Hindlimb muscle (tissue), 1 donor: Measurements from ENCODE around the gene NXN. TPM values are rescaled to one million over a fixed set of nuclear protein-coding genes. Genes with fewer than 3 reads are reported as not detected.
"Not testable (repeated sequence)": the region's sequence is repeated elsewhere in the genome, so short reads cannot be mapped to it uniquely, and the experiment has no call there.

Experiments
- DNase-seq: peaks from one replicate; pipeline ENCODE4 v3.0.0-alpha.2; 2013
- polyA plus RNA-seq: library from polyadenylated mRNA; unstranded; fragments of 120-200 nt; gene quantifications from one replicate; pipeline ENCODE4 v1.2.1, GENCODE V29; 2013; ENCODE audit not compliant: insufficient read length

The NXN gene
- polyA plus RNA-seq, 1 donor = 63.7 TPM

DNA sequence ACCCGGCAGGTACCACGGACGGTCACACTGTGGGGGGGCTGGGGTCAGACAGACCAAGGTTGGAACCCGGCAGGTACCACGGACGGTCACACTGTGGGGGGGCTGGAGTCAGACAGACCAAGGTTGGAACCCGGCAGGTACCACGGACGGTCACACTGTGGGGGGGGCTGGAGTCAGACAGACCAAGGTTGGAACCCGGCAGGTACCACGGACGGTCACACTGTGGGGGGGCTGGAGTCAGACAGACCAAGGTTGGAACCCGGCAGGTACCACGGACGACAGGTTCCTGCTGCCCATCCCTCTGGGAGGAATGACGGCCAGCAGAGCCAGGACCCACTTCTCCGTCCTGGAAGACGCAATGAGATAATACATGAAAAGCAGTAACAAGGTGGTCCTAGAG, 27.0 kb downstream of the NXN start:
- DNase-seq = not testable (repeated sequence)

DNA sequence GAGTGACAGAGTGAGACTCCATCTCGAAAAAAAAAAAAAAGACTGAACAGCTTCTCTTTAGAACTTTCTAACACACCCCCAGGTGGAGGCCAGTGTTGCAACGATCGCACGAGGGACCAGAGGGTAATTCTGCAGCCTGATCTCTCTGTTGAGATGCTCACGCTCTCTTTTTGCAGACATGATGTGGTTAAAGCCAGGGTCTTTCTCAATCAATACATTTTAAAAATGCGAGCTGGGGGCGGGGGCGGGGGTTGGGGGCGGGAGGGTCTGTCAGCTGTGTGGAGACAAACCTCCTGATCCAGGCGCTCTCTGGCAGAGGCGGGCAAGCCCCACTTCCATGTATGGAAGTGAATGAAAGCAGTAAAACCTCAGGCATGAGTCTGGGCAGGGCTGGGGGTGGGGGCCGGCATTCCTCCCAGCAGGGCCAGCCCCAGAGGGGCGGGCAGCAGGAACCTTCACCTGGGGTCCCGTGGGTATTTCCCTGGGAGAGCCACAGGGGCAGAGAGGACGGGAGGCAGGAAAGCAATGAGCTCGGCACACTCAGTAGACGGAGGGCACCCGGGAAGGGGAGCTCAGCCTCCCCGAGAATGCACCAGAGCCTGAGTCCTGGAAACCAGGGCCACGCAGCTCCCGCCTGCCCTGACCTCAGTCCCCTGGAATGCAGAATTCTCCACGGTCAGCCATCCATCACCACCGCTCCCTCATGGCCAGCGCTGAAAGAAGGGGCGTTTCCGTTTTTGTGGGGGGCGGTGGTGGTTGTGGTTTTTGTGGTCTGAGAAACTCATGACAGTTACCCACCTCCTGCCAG, 28.0 kb downstream of the NXN start:
- DNase-seq = no peak

DNA sequence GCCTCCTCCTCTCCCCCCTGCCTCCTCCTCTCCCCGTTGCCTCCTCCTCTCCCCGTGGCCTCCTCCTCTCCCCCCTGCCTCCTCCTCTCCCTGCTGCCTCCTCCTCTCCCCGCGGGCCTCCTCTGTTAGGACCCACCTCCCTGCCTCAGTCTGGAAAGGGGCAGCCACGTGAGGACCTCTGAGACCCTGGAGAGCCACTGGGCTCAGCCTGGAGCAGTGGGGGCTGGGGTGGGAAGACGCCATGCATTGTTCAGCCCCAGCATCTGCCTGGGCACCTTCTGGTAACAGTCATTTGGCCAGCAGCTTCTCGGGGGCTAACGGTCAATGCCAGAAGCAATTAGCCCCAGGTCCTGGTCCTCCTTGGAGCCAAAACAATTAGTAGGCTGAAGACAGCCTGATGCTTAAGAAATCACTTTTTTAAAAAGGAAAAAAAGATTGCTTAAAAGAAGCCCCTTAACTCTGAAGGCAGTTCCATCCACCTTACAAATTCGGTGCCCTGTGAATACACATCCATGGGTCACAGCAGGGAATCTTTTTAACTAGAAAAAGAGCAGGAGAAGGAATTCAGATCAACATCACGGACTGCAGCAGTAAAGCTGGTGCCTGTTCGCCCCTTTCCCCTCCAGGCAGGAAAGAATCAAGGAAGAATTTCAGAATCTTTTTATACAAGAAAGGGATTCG, 29.8 kb downstream of the NXN start:
- no peak for DNase-seq

DNA sequence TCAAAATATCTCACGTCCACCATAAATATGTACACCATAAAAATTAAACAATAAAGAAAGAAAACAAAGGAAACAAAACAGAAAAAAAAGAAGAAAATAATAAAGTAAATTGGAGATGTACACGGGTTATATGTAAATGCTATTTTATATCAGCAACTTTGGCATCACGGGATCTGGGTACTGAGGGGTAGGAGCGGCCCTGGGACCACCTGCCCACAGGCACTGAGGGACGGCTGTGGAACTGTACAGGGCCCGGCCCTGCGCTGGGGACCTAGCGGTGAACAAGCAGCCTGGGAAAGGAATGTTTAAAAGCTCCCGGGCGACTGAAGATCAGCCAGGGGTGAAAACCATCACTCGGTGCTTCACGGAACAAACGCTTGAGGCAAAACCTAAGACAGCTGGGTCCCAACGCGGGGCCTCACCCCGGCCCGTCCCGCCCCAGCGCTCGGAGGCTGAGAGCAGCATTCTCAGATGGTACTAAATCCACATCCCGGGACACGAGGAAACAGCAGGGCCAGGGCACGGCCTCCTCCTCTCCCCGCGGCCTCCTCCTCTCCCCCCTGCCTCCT, 31.2 kb downstream of the NXN start:
- no peak for DNase-seq

DNA sequence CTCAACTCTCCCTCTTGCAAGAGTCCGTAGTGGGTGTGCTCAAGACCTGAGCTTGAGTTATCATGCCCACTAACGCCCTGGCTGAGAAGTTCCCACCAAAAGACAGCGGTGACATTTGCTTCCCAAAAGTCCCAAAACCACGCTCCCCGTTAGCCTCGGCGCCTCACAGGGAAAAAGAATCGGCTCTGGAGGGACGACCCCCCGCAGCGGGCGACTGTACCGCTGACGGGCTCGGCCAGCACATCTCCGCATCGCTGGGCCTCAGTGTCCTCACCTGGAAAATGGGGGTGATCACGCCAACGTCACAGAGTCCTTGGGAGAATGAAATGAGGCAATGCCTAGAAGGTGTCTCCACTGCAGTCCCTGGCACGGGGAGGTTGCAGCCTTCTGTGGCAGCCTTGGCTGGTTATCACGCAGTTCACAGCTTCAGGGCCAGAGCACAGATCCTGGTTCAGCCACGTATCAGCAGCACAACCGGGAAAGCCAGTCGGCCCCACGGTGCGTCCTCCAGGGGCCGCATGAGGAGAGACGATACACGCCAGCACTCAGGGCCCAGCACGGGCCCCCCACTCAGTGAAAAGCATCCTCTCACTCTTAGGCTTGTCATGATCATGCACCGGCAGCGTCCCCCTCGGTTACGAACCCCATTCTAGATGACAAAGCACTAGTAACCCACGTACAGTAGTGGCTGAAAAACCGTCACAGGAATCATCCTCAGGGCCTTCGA, 32.9 kb downstream of the NXN start:
- no peak for DNase-seq

DNA sequence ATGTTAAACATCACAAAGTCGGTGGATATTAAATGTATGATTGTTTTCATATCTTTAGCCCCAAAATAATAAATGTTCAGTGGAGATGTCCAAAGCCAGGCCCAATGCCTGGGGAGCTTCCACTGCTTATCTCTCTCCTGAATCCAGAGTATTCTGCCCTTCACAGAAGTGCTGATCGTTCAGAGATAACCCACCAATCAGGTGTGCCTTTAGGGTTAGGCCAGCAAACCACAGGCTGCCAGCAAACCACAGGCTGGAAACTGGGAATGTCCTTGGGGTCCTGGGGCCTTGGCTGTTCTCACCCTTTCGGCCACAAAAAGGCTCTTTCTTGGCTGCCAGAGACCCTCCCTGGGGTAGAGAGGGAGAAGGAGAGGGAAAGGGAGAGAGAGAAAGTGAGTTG, 33.9 kb downstream of the NXN start:
- no peak for DNase-seq

DNA sequence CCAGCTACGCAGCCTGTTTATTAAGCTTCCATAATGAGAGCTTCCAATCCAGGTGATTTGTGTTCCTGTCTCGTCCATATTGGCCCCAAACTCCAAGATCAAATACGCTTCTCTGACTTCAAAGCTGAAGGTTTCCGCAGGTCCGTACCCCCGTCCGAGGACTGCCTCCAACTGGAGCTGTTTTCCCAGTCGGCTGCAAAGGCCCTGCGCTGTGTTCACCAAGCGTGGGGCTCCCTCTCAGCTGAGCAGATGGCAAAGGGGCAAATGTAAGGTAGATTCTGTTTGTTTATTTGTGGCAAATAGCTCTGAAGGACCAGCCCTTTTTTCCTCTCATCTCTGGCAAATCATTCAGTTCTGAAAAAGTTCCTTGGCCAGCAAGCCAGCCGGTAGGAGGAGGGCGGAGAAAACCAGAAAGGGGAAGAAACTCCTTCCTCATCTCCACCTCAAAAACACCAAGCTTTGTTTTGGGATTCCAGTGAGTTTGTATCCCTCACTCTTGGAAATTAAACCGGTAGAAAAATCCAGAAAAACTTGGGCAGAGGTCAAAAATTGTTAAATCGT, 35.2 kb downstream of the NXN start:
- DNase-seq = no peak

DNA sequence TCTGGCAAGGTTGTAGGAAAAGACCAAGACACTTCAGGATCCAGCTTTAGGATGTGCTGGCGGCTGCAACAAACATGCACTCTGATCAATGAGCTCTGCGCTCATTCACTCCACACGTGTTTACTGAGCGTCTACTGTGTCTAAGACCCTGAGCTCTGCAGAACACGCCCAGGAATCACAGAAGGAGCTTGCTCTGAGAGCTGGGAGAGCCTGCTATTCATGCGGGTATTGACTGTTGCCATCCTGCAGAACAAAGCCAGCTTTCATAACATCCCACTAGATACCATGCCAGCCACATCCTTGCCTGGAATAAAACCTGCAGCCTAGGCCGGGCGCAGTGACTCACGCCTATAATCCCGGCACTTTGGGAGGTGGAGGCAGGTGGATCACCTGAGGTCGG, 44.1 kb downstream of the NXN start:
- DNase-seq = no peak

DNA sequence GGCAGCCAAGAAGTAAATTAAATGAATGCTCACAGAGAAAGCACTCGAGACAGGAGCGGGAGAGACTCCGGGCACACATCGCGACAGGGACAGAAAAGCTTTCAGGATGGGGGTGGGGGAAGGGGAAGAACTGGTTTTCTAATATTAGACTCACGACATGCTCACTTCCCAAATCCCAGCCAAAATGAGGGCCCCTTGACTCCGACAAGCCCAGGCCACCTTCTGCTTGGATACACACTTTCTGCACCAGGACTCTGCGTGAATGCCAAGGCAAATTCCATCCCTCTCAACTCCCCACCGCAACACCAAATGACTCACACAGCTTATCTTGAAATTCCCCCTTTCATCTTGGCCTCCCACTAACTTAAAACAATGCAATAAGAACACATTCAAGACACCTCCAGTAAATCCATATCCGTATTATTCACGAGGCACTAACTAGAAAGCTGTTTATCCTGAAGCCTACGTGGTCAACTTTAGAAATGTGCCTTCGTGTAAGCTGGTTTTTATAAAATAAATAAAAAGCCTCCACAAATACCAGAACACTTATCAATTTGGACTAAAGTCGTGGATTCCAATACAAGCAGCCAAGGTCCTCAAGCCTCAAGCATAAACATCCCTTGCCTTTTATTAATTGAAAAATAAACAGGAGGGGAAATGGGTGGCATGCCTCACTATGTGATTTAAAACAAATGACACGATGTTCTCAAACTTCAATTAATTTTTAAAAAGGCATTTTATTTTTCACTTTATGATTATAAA, 46.1 kb downstream of the NXN start:
- no peak for DNase-seq

DNA sequence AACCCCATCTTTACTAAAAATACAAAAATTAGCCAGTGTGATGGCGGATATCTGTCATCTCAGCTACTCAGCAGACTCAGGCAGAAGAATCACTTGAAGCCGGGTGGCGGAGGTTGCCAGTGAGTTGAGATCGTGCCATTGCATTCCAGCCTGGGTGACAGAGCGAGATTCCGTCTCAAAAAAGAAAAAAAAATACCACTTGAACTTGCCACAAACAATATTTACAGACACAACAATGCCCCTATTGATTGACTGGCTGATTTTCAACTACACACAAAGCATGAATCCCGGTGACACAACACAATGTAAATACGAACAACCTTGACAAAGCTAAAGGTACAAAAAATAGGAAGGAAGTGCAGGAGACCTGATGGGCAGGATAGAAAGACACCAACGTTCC, 49.3 kb downstream of the NXN start:
- DNase-seq = no peak

DNA sequence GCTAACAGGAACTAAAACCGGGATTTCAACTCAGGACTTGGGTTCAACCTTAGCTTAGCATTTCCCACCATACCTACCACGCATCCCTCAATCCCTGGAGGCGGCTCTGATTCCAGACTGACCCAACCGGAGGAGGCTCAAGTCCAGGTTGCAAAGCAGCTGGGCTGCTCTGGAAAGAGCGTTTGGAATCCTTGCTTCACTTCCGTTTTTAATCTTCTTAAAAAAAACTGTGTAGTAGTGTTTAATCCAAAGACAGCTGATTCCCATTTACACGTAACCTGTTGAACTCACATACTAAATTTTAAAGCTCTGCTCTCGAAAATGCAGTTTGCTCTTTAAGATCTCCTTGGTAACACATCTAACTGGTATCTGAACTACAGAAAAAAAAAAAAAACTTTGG, 50.0 kb downstream of the NXN start:
- DNase-seq = peak; percentile 70

DNA sequence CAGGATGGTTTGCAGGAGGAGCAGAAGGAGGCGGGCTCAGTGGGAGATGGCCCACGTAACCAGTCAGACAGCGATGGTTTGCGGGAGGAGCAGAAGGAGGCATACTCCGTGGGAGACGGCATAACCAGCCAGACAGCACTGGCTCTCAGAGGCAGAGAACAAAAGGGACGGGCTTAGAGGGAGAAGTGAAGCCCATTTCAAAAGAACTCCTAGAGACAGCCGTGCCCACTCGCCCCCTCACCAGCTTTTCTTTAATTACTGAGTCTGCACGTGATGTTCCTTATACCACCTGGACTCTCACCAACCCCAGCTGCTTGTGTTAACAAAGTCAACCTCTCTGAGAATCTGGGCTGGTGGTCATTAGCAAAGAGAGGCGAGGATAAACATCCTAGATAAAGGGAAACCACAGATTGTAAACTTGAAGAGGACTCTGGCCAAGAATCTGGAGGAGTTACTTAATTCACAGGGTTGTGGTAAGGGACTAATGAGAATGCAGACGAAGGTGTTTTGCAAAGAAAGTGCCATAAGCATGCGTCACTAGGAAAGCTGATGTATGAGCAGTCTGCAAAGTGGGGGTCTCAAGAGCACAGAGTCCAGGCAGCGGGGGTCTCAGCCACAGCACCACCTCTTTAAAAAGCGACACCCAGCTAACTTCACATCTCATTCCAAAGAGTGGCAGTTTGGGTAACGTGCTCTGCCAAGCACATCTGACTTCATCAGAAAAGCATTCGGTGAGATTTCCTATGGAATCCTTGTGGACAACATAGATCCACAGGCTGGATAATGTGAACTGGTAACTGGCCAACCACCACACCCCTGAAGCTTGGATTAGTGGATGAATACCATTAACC, 51.7 kb downstream of the NXN start:
- no peak for DNase-seq

DNA sequence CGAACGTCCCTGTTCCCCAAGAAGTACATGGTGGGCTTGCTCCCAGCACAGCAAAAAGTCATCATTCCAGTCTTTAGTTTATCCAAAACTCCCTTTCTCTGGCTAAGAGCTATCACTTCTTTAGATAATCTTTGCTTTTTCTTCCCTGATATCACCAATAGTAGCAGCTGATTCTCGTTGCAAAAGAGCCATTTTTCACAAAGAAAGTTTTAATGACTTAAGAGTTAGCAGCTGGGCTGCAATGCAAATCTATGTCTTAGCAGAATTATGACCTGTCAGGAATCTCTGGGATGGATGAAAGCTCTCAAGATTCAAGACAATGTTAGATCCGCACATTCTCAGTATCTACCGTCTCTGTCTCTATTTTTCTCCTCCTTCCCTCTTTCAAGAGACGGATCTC, 53.8 kb downstream of the NXN start:
- no peak for DNase-seq

DNA sequence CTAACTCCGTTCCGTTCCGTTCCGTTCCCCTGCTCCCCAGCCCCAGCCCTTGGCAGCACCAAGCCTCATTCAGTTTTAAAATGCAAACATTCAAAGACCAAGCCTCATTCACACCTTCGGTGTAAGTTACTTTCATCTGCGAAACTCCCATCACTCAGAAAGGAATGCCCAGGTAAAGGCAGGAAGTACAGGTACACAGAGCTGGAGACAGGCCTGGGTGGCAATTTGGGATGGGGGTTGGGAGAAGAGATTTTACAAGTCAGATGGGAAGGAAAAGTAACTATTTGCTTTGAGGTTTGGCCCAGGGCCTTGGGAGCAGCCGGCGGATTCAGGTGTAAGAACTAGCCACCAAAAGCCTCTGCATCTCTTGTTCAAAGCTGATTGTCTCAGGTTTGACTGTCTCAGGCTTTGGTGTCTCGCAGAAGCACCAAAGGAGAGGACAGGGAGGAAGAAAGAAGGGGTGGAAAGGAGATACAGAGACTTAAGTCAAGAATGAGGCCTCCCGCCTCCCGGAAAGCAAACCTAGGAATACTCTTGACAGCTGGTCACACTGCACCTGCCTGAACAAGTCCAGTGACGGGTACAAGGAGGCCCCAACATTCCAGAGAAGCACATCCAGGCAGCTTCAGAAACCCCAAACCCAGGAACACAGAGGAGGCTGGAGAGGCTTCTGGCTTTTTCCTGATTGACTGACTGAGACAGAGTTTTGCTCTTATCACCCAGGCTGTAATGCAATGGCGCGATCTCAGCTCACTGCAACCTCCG, 54.7 kb downstream of the NXN start:
- no peak for DNase-seq

DNA sequence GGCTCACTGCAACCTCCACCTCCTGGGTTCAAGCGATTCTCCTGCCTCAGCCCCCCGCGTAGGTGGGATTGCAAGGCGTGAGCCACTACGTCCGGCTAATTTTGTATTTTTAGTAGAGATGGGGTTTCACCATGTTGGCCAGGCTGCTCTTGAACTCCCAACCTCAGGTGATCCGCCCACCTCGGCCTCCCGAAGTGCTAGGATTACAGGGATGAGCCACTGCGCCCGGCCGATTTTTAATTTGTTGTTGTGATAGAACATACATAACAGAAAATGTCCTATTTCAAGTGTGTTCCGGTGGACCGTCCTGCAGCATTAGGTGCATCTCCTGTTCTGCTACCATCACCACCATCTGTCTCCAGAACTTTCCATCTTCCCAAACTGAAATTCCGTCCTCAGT, 55.3 kb downstream of the NXN start:
- DNase-seq = not testable (repeated sequence)

DNA sequence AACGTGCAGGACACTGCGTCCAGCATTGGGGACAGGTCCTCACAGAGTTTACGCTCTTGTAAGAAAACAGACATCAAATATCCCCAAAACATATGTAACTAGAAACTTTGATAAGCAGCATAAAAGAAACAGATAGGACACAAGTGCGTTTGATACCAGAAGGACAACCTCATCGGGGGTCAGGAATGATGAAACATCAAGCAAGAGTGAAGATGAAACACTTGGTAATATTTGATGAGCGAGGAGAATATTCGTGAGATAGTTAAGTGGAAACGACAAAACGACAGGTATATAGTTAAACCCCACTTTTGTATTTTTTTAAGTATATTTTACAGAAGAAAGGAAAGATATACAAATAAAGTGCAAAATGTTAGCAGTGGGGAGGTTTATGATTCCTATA, 55.9 kb downstream of the NXN start:
- DNase-seq = no peak

DNA sequence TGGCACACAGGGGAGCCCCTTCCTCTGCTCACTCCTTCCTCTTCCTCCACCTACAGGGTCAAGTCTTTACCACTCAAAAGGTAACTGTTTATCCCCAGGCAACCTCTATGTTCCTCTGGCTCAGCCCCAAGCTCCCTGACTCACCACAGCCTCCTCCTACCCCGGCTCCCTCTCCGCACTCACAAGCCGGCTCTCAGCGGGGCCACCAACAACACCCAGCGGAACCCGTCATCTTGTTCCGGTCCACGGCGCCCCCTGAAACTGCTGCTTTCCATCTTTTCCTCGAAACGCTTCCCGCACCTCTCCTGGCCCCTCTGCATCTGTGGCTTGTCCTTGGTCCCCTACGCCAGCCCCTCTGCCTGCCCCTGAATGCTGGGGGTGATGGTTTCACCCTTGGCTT, 58.4 kb downstream of the NXN start:
- no peak for DNase-seq

DNA sequence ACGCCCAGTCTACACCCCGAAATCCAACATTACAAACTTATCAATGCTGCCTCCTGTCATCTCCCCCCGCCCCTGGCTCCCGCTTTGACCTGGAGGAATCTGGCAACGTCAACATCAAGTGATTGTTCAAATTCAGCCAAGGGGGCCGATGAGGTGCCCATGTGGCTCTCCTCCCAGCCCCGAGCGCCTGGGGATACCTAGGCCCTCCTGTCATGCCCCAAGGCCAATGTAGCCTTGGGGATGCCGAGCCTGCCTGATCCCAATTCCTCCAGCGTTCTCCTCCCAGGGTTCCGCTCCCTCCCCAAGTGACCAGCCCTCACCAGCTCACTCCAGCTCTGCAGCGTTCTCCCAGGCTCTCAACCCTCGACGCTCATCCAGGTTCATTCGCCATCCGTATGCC, 59.4 kb downstream of the NXN start:
- DNase-seq = no peak

DNA sequence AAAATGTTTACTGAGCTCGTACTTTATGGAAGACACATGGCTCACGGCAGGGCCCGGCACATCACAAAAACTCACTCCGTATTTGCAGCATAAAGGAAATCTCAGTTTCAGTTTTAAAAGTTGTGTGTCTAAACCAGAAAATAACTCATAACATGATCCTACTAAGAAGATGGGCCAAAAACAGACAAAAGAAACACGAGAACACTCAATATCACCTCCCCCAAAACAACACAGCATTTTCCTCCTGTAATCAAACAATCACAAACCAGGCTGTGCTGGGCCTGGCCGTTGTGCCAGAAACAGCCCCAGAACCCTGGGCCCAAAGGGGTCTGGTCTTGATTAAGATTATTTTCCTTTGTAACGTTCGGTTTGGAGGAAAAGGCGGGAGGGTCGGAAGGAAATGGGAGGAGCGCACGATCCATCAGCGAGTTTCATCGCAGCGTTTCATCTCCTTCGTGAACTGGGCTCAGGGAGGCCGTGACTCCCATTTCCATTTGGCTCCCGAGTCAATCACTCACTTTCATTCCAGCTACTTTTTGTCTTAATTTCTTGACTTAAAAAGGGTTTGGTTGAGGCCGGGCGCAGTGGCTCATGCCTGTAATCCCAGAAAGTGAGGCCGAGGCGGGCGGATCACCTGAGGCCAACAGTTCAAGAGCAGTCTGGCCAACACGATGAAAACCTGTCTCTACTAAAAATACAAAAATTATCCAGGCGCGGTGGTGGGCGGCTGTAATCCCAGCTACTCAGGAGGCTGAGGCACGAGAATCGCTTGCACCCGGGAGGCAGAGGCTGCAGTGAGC, 61.4 kb downstream of the NXN start:
- no peak for DNase-seq

DNA sequence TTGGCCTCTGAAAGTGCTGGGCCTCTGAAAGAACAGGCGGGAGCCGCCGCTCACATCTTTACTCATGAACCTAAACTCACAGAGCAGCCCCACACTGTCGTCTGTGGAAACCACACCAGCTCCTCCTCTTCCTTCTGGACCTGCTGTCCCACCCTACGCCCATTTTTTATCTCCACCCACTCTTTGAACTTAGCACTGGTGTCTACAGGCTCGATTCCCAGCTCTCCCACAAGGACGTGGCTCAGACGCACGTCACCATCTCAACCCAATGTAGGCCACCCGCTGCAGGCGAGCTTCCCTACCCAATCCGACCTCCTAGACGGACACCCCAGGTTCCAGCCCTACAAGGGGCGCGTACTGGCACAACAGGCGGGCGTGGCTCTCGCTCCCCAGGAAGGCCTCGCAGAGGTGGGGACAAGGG, 62.2 kb downstream of the NXN start:
- DNase-seq = no peak
